NCI-H1092 (cell line): ENCODE data around the gene BNIPL.
A peak's percentile ranks its signal among the peaks of the same experiment; 100 is the strongest.

Experiments
- DNase-seq: peaks from one replicate; lab custom pipeline; 2025; lab: John Stamatoyannopoulos, UW

The BNIPL gene

GRCh38 chr1:151010346-151010726 is 26.1 kb upstream of the BNIPL start:
- no peak for DNase-seq

- DNase-seq, result no peak
These were observed 25.1 kb upstream of the BNIPL start for GRCh38 chr1:151011154-151011850.

- no peak for DNase-seq
These were observed 23.5 kb upstream of the BNIPL start for GRCh38 chr1:151012684-151013471.

- no peak for DNase-seq
These were observed 22.9 kb upstream of the BNIPL start for GRCh38 chr1:151013518-151013917.

GRCh38 chr1:151024540-151025146 is 11.7 kb upstream of the BNIPL start:
- peak; percentile 52 for DNase-seq

- no peak for DNase-seq
These were observed 9.9 kb upstream of the BNIPL start for GRCh38 chr1:151026460-151026859.

GRCh38 chr1:151032164-151032563 is 4.2 kb upstream of the BNIPL start:
- DNase-seq, result no peak

GRCh38 chr1:151035167-151035566 is 1.2 kb upstream of the BNIPL start:
- DNase-seq, result no peak

GRCh38 chr1:151037032-151037431 is 646 bp downstream of the BNIPL start:
- no peak for DNase-seq

GRCh38 chr1:151039521-151039920 is 3.1 kb downstream of the BNIPL start:
- no peak for DNase-seq

- no peak for DNase-seq
These were observed 6.8 kb downstream of the BNIPL start for GRCh38 chr1:151043163-151043562.

GRCh38 chr1:151047591-151047924 is 11.2 kb downstream of the BNIPL start, which contains the start of gene C1orf56:
Gene C1orf56, plus strand, starts transcription at chr1:151047751. Its CDS starts 97 bp downstream, at chr1:151047848.
- DNase-seq, result peak; percentile 70

GRCh38 chr1:151047925-151048644 is 11.7 kb downstream of the BNIPL start:
- peak; percentile 70 for DNase-seq

GRCh38 chr1:151048645-151049032 is 12.3 kb downstream of the BNIPL start:
- no peak for DNase-seq

GRCh38 chr1:151049458-151049857 is 13.1 kb downstream of the BNIPL start:
- DNase-seq, result no peak

- no peak for DNase-seq
These were observed 13.8 kb downstream of the BNIPL start for GRCh38 chr1:151050051-151050688.

GRCh38 chr1:151051356-151052009 is 15.1 kb downstream of the BNIPL start:
- DNase-seq, result no peak

- DNase-seq, result no peak
These were observed 18.7 kb downstream of the BNIPL start for GRCh38 chr1:151054971-151055547.

- no peak for DNase-seq
These were observed 19.2 kb downstream of the BNIPL start for GRCh38 chr1:151055581-151055980.

- no peak for DNase-seq
These were observed 19.8 kb downstream of the BNIPL start for GRCh38 chr1:151056149-151056548.

GRCh38 chr1:151058692-151059091 is 22.3 kb downstream of the BNIPL start:
- DNase-seq, result peak; percentile 69
